Smooth muscle cell (in vitro differentiated cells): Measurements from ENCODE around the gene TTC17. TPM values are rescaled to one million over a fixed set of nuclear protein-coding genes. Genes with fewer than 3 reads are reported as not detected.

Experiments used
- DNase-seq: peaks from one replicate; lab custom pipeline; 2025; ENCODE audit not compliant: unreplicated experiment; lab: John Stamatoyannopoulos, UW
- H2AFZ ChIP-seq: fragments of 200-600 bp; sonication (generic); 2 replicates; pipeline ENCODE4 v1.6.0; 2016; ENCODE audit warnings: antibody characterized with exemption, low read depth, mild to moderate bottlenecking
- H3F3A ChIP-seq: fragments of 200-600 bp; sonication (generic); 2 replicates; pipeline ENCODE4 v1.6.0; 2017; ENCODE audit warnings: antibody characterized with exemption, low read depth
- H3K27ac ChIP-seq: fragments of 200-600 bp; sonication (generic); 2 replicates; pipeline ENCODE4 v1.5.1; 2016; ENCODE audit warnings: low read depth, mild to moderate bottlenecking
- H3K27me3 ChIP-seq: fragments of 200-600 bp; sonication (generic); 2 replicates; pipeline ENCODE4 v1.6.1; 2016; ENCODE audit warnings: low read depth, mild to moderate bottlenecking
- H3K36me3 ChIP-seq: fragments of 200-600 bp; sonication (generic); 2 replicates; pipeline ENCODE4 v1.5.1; 2016; ENCODE audit warnings: low read depth
- H3K4me1 ChIP-seq: fragments of 200-600 bp; sonication (generic); 2 replicates; pipeline ENCODE4 v1.5.1; 2016; ENCODE audit warnings: low read depth
- H3K4me2 ChIP-seq: fragments of 200-600 bp; sonication (generic); 2 replicates; pipeline ENCODE4 v1.6.0; 2016; ENCODE audit warnings: mild to moderate bottlenecking
- H3K4me3 ChIP-seq: fragments of 200-600 bp; sonication (generic); 2 replicates; pipeline ENCODE4 v1.5.1; 2016; ENCODE audit warnings: mild to moderate bottlenecking
- H3K79me2 ChIP-seq: fragments of 200-600 bp; sonication (generic); 2 replicates; pipeline ENCODE4 v1.6.0; 2016; ENCODE audit warnings: low read depth, mild to moderate bottlenecking
- H3K9ac ChIP-seq: fragments of 200-600 bp; sonication (generic); 2 replicates; pipeline ENCODE4 v1.6.0; 2016; ENCODE audit warnings: low read depth
- H3K9me3 ChIP-seq: fragments of 200-600 bp; sonication (generic); replicated peaks from 2 replicates; pipeline ENCODE4 v1.5.1; 2016; ENCODE audit warnings: low read depth
- H4K20me1 ChIP-seq: fragments of 200-600 bp; sonication (generic); 2 replicates; pipeline ENCODE4 v1.6.0; 2016; ENCODE audit warnings: low read depth
- CTCF ChIP-seq: fragments of 200-600 bp; sonication (generic); IDR thresholded peaks from 2 replicates; pipeline ENCODE4 v1.5.1; 2017; ENCODE audit warnings: borderline replicate concordance, mild to moderate bottlenecking, antibody characterized with exemption; ENCODE audit not compliant: insufficient read depth, poor library complexity, severe bottlenecking
- WGBS: methylation state at CpG from one replicate; pipeline ENCODE4 v1.1.7; 2016; ENCODE audit warnings: low lambda C conversion rate; 5-methylcytosine and 5-hydroxymethylcytosine counted together
- polyA plus RNA-seq: library from polyadenylated mRNA; unstranded; fragments of >200 nt; fragmentation: Nextera tagmentation; extraction: Ambion mirVana; gene quantifications from 2 replicates; pipeline ENCODE4 v1.2.1, GENCODE V29; 2016
- total RNA-seq: library from RNA; depleted of rRNA; stranded (reverse); fragments of >200 nt; gene quantifications from 2 replicates; pipeline ENCODE4 v1.2.3, GENCODE V29; 2014

Gene TTC17
- total and polyA plus RNA-seq, 2 experiments from 2014 or later: 35.9 to 113 TPM

DNA sequence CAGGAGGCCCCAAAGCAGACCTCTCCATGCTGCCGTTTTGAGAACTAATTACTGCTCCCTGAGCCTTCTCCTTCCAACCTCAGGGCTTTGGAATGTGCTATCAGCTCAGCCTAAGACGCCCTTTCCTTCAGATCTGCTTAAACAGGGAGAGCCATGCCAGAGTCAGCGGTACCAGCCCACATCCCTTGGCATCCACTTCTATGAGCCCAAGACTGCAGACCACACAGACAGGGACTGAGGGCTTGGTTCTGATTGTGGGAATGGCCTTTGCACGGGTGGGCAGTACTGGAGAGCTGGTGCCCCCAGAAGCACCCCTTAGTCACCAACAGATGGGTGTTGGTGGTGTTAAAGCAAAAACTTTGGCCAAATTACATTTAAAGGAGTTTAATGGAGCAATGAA lies 146.5 kb downstream of the TTC17 start:
- DNase-seq: no peak
- Histone ChIP-seq H2AFZ (no peak overlapping the region), H3K79me2 (no peaks in the 10 kb centered on the region), H3K4me2 (no peak overlapping the region), H3K9ac (no peak overlapping the region), H3K4me3 (no peak overlapping the region), H3K36me3 (no peaks in the 10 kb centered on the region), H3K9me3 (no peaks in the 10 kb centered on the region), H3K27ac (no peak overlapping the region), H3K27me3 (no peaks in the 10 kb centered on the region), H3F3A (no peaks in the 10 kb centered on the region), H4K20me1 (no peaks in the 10 kb centered on the region), H3K4me1 (no peaks in the 10 kb centered on the region)
- no peak for TF ChIP-seq CTCF
- 71% methylated on average over 4 of the region's 4 CpGs for WGBS

- Histone ChIP-seq H3F3A (no peaks in the 10 kb centered on the region), H3K79me2 (no peaks in the 10 kb centered on the region), H3K27ac (no peak overlapping the region), H3K9me3 (no peaks in the 10 kb centered on the region), H3K36me3 (no peaks in the 10 kb centered on the region), H2AFZ (no peak overlapping the region), H3K4me3 (no peak overlapping the region), H3K9ac (no peak overlapping the region), H3K4me2 (no peak overlapping the region), H3K27me3 (no peaks in the 10 kb centered on the region), H3K4me1 (no peaks in the 10 kb centered on the region), H4K20me1 (no peaks in the 10 kb centered on the region)
- no peak for DNase-seq
- no peak for TF ChIP-seq CTCF
- WGBS: 90% methylated on average over 5 of the region's 5 CpGs
Measured at GRCh38 chr11:43507171-43507570, 148.5 kb downstream of the TTC17 start.

- H3K4me3 ChIP-seq: no peak overlapping the region
- WGBS: 54% methylated on average over 3 of the region's 3 CpGs
- no peaks in the 10 kb centered on the region for H3K36me3 ChIP-seq
- no peak overlapping the region for H3K4me2 ChIP-seq
- no peak overlapping the region for H2AFZ ChIP-seq
- no peak overlapping the region for H3K9ac ChIP-seq
- H3K4me1 ChIP-seq: no peaks in the 10 kb centered on the region
- no peaks in the 10 kb centered on the region for H3K9me3 ChIP-seq
- no peaks in the 10 kb centered on the region for H3K27me3 ChIP-seq
- H3F3A ChIP-seq: no peaks in the 10 kb centered on the region
- H3K79me2 ChIP-seq: no peaks in the 10 kb centered on the region
- H4K20me1 ChIP-seq: no peaks in the 10 kb centered on the region
- no peak overlapping the region for H3K27ac ChIP-seq
- DNase-seq: no peak
- TF ChIP-seq CTCF: no peak
Measured at GRCh38 chr11:43508511-43508918, 149.8 kb downstream of the TTC17 start.

DNA sequence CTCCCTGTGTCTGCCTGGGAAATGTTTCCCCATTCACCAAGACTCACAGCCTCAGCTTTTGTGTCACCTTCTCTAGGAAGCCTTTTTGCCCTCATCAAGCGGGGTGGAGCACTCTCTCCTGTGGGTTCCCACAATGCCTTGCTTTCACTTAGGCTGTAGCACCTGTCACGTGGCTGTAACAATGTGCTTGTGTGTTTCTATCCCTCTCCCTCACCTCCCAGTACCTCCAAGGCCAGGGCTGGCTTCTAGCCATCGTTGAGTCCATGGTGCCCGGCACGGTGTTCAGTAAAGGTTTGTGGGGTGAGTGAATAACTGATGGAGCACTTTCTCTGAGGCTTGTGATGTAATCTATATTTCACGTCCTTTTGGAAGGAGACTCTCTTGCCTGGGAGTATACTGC lies 153.2 kb downstream of the TTC17 start:
- Histone ChIP-seq H3K36me3 (no peaks in the 10 kb centered on the region), H3K27me3 (no peaks in the 10 kb centered on the region), H3K4me1 (no peaks in the 10 kb centered on the region), H3K9ac (no peak overlapping the region), H3K27ac (no peak overlapping the region), H3K9me3 (no peaks in the 10 kb centered on the region), H3K79me2 (no peaks in the 10 kb centered on the region), H3K4me3 (no peak overlapping the region), H4K20me1 (no peaks in the 10 kb centered on the region), H3K4me2 (no peak overlapping the region), H3F3A (no peaks in the 10 kb centered on the region), H2AFZ (no peak overlapping the region)
- no peak for TF ChIP-seq CTCF
- WGBS: 81% methylated on average over 6 of the region's 6 CpGs
- no peak for DNase-seq
